ENCODE data around the gene EFCAB11. TPM values are rescaled to one million over a fixed set of nuclear protein-coding genes. Genes with fewer than 3 reads are reported as not detected.

Gene EFCAB11
- total RNA-seq, 4 donors from 2014 or later = 5.4 to 13.2 (median 6.3) TPM

GRCh38 chr14:89842837-89843236, 111.7 kb downstream of the EFCAB11 start:
- H3K4me3 ChIP-seq (replicated peaks in 1 of 3) = no peak overlapping the region
- H3K27me3 ChIP-seq = no peaks in the 10 kb centered on the region
- H3K4me1 ChIP-seq = no peaks in the 10 kb centered on the region
- no peaks in the 10 kb centered on the region for H3K36me3 ChIP-seq
- H3K27ac ChIP-seq = no peak overlapping the region
- intact Hi-C loops (cut with DNase I) = no loop called here
- 96% methylated on average over 3 of the region's 3 CpGs for WGBS, 2 donors
- no peaks in the 10 kb centered on the region for H3K9me3 ChIP-seq
- no peak for DNase-seq
- TF ChIP-seq CTCF (IDR thresholded peaks at IDR 0.05) = no peak
- TF ChIP-seq POLR2A (IDR thresholded peaks at IDR 0.05) = no peak

DNA sequence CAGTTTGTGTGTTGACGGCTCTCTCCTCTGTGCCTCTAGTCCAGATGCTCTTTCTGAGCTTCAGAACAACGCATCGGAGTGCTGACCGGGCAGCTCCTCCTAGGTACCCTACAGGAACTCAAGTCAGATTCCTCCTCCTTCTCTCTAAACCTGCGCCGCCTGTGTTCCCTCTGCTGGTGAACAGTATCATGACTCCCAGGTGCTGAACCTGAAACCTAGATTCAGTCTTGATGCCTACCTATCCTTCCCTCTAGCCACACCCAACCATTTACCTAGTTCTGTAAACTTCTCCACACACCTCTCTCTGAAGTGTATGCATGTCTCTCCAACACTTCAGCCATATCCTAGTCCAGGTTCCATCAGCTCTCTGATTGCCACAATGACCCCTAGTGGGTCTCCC, 112.7 kb downstream of the EFCAB11 start:
- WGBS, 2 donors = 81 to 82% methylated on average over 6 of the region's 6 CpGs
- no peak overlapping the region for H3K4me3 ChIP-seq (replicated peaks in 1 of 3)
- H3K27ac ChIP-seq = no peak overlapping the region
- H3K36me3 ChIP-seq = no peaks in the 10 kb centered on the region
- H3K27me3 ChIP-seq = no peaks in the 10 kb centered on the region
- no peaks in the 10 kb centered on the region for H3K4me1 ChIP-seq
- H3K9me3 ChIP-seq = no peaks in the 10 kb centered on the region
- no peak for TF ChIP-seq CTCF (IDR thresholded peaks at IDR 0.05)
- TF ChIP-seq POLR2A (IDR thresholded peaks at IDR 0.05) = no peak
- intact Hi-C loops (cut with DNase I) = no loop called here
- DNase-seq = no peak

- no peaks in the 10 kb centered on the region for H3K4me1 ChIP-seq
- intact Hi-C loops (cut with DNase I) = no loop called here
- WGBS, 2 donors = 98% methylated on average over 7 of the region's 7 CpGs
- H3K27me3 ChIP-seq = no peaks in the 10 kb centered on the region
- no peak overlapping the region for H3K27ac ChIP-seq
- TF ChIP-seq CTCF (IDR thresholded peaks at IDR 0.05) = no peak
- no peak for TF ChIP-seq POLR2A (IDR thresholded peaks at IDR 0.05)
- no peak for DNase-seq
- H3K36me3 ChIP-seq = no peaks in the 10 kb centered on the region
- H3K9me3 ChIP-seq = no peaks in the 10 kb centered on the region
- no peak overlapping the region for H3K4me3 ChIP-seq (replicated peaks in 1 of 3)
These were observed 117.6 kb downstream of the EFCAB11 start for GRCh38 chr14:89836830-89837469.

- Histone ChIP-seq H3K27ac (no peak overlapping the region), H3K36me3 (no peaks in the 10 kb centered on the region), H3K4me1 (no peaks in the 10 kb centered on the region), H3K27me3 (no peaks in the 10 kb centered on the region), H3K4me3 (replicated peaks in 1 of 3) (no peak overlapping the region), H3K9me3 (no peaks in the 10 kb centered on the region)
- no peak for DNase-seq
- no peak for TF ChIP-seq POLR2A (IDR thresholded peaks at IDR 0.05)
- TF ChIP-seq CTCF (IDR thresholded peaks at IDR 0.05) = no peak
- intact Hi-C loops (cut with DNase I) = no loop called here
These were observed 120.9 kb downstream of the EFCAB11 start for GRCh38 chr14:89833661-89834060.

- DNase-seq = no peak
- intact Hi-C loops (cut with DNase I) = no loop called here
- Histone ChIP-seq H3K27ac (no peak overlapping the region), H3K4me3 (replicated peaks in 1 of 3) (no peak overlapping the region), H3K9me3 (no peaks in the 10 kb centered on the region), H3K27me3 (no peaks in the 10 kb centered on the region), H3K36me3 (no peaks in the 10 kb centered on the region), H3K4me1 (no peaks in the 10 kb centered on the region)
- 72 to 78% methylated on average over 3 of the region's 3 CpGs for WGBS, 2 donors
- TF ChIP-seq CTCF (IDR thresholded peaks at IDR 0.05) = no peak
- no peak for TF ChIP-seq POLR2A (IDR thresholded peaks at IDR 0.05)
These were observed 121.4 kb downstream of the EFCAB11 start for GRCh38 chr14:89833120-89833532.

Measured in thyroid gland (tissue), 4 donors.